HFFc6 (cell line): ENCODE data around the gene FRS2. TPM values are rescaled to one million over a fixed set of nuclear protein-coding genes. Genes with fewer than 3 reads are reported as not detected.

ENCODE experiments used
- DNase-seq: peaks from one replicate; pipeline ENCODE4 v3.0.0-alpha.2; 2018
- H3K27ac Mint-ChIP-seq: 2 replicates; pipeline ENCODE4 v1.8.0; 2020; ENCODE audit warnings: mild to moderate bottlenecking, mixed read lengths
- H3K27me3 Mint-ChIP-seq: 2 replicates; pipeline ENCODE4 v1.8.0; 2021; ENCODE audit warnings: mild to moderate bottlenecking, moderate library complexity, mixed read lengths; ENCODE audit not compliant: insufficient read depth
- H3K36me3 Mint-ChIP-seq: 2 replicates; pipeline ENCODE4 v1.8.0; 2021; ENCODE audit warnings: low read depth, mixed read lengths
- H3K4me1 Mint-ChIP-seq: 2 replicates; pipeline ENCODE4 v1.8.0; 2020; ENCODE audit warnings: low read depth, mixed read lengths
- H3K4me3 Mint-ChIP-seq: 2 replicates; pipeline ENCODE4 v1.8.0; 2020; ENCODE audit warnings: mild to moderate bottlenecking, moderate library complexity, mixed read lengths
- H3K9me3 Mint-ChIP-seq: 2 replicates; pipeline ENCODE4 v1.8.0; 2020; ENCODE audit warnings: mild to moderate bottlenecking, mixed read lengths
- CTCF ChIP-seq: fragments of 200-600 bp; sonication (generic); IDR thresholded peaks from 2 replicates; pipeline ENCODE4 v1.5.0; 2021; ENCODE audit warnings: antibody characterized with exemption, mild to moderate bottlenecking
- total RNA-seq, 6 experiments: library from RNA; stranded (reverse); fragmentation: NEBNext Ultra II Directional; extraction: Animal tissue kit (Norgen Biotek cat#: 25700); gene quantifications; 2 replicates in 1 of 6; 3 replicates in 5 of 6; pipeline ENCODE4 v1.2.3, GENCODE V29; 2021

Gene FRS2
- total RNA-seq, 6 experiments from 2014 or later: 26.5 to 35.8 (median 31.1) TPM

GRCh38 chr12:69556383-69556782 lies 86.2 kb downstream of the FRS2 start:
- H3K36me3 Mint-ChIP-seq: peaks cover 19% of the 10 kb centered on the region
- no peaks in the 10 kb centered on the region for H3K9me3 Mint-ChIP-seq
- DNase-seq: no peak
- H3K4me3 Mint-ChIP-seq: peak overlapping the region; percentile 26; the same call in 1 of the 2 replicates
- peaks cover 54% of the 10 kb centered on the region for H3K4me1 Mint-ChIP-seq
- H3K27ac Mint-ChIP-seq: peak overlapping the region; percentile 80
- TF ChIP-seq CTCF: no peak
- H3K27me3 Mint-ChIP-seq: peaks cover 2% of the 10 kb centered on the region; the same call in 1 of the 2 replicates

- Mint-ChIP-seq H3K4me1 (peaks cover 25% of the 10 kb centered on the region), H3K4me3 (no peak overlapping the region), H3K9me3 (no peaks in the 10 kb centered on the region), H3K27ac (no peak overlapping the region; the same call in 1 of the 2 replicates), H3K27me3 (no peaks in the 10 kb centered on the region), H3K36me3 (peaks cover 8% of the 10 kb centered on the region)
- no peak for DNase-seq
- no peak for TF ChIP-seq CTCF
Measured at GRCh38 chr12:69563166-69563762, 93.1 kb downstream of the FRS2 start.

- H3K4me3 Mint-ChIP-seq: no peak overlapping the region
- no peak overlapping the region for H3K27ac Mint-ChIP-seq
- peaks cover 50% of the 10 kb centered on the region for H3K4me1 Mint-ChIP-seq
- TF ChIP-seq CTCF: peak; percentile 23; the same call in 1 of the 2 replicates
- no peak for DNase-seq
- H3K27me3 Mint-ChIP-seq: no peaks in the 10 kb centered on the region
- H3K9me3 Mint-ChIP-seq: no peaks in the 10 kb centered on the region
- peaks cover 9% of the 10 kb centered on the region; the same call in 1 of the 2 replicates for H3K36me3 Mint-ChIP-seq
Measured at GRCh38 chr12:69566603-69567002, 96.4 kb downstream of the FRS2 start.

GRCh38 chr12:69569236-69569635 lies 99.0 kb downstream of the FRS2 start:
- Mint-ChIP-seq H3K27me3 (no peaks in the 10 kb centered on the region; the same call in 1 of the 2 replicates), H3K4me3 (peak overlapping the region; percentile 67), H3K36me3 (peaks cover 22% of the 10 kb centered on the region), H3K9me3 (no peaks in the 10 kb centered on the region), H3K27ac (peak overlapping the region; percentile 85), H3K4me1 (peaks cover 61% of the 10 kb centered on the region)
- DNase-seq: peak; percentile 52
- TF ChIP-seq CTCF: no peak

- Mint-ChIP-seq H3K4me3 (peak overlapping the region; percentile 67), H3K27me3 (no peaks in the 10 kb centered on the region; the same call in 1 of the 2 replicates), H3K27ac (peak overlapping the region; percentile 85), H3K9me3 (no peaks in the 10 kb centered on the region), H3K4me1 (peaks cover 69% of the 10 kb centered on the region), H3K36me3 (peaks cover 30% of the 10 kb centered on the region)
- peak; percentile 73 for DNase-seq
- TF ChIP-seq CTCF: no peak
Measured at GRCh38 chr12:69570000-69570516, 99.9 kb downstream of the FRS2 start.
